Medulla oblongata (tissue), 1 donor: ENCODE measurements around the gene MRPS6.

ENCODE experiments used
- DNase-seq: peaks from one replicate; pipeline ENCODE4 v3.0.0-alpha.2; 2015; ENCODE audit errors: extremely low spot score

The MRPS6 gene

GRCh38 chr21:34073032-34073748 is at the start of gene MRPS6, which contains the start of gene SLC5A3:
MRPS6 (plus strand) TSS chr21:34073578; CDS start chr21:34073701, 123 bp downstream.
SLC5A3 (plus strand) TSS chr21:34073578; CDS start chr21:34095199, 21,621 bp downstream.
- DNase-seq: peak; percentile 81

- DNase-seq: no peak
These were observed 49.5 kb upstream of the MRPS6 start for GRCh38 chr21:34023691-34024373.

- no peak for DNase-seq
These were observed 49.0 kb upstream of the MRPS6 start for GRCh38 chr21:34024374-34024693.

- DNase-seq: no peak
These were observed 45.5 kb upstream of the MRPS6 start for GRCh38 chr21:34027721-34028461.

- DNase-seq: peak; percentile 36
These were observed 43.4 kb upstream of the MRPS6 start for GRCh38 chr21:34029743-34030528.

- DNase-seq: no peak
These were observed 41.5 kb upstream of the MRPS6 start for GRCh38 chr21:34031835-34032370.

- no peak for DNase-seq
These were observed 38.9 kb upstream of the MRPS6 start for GRCh38 chr21:34034369-34035014.

- no peak for DNase-seq
These were observed 37.6 kb upstream of the MRPS6 start for GRCh38 chr21:34035619-34036354.

GRCh38 chr21:34037009-34037795 is 36.2 kb upstream of the MRPS6 start:
- DNase-seq: no peak

- DNase-seq: no peak
These were observed 33.5 kb upstream of the MRPS6 start for GRCh38 chr21:34039678-34040382.

- DNase-seq: no peak
These were observed 30.6 kb upstream of the MRPS6 start for GRCh38 chr21:34042735-34043134.

GRCh38 chr21:34043333-34043732 is 30.0 kb upstream of the MRPS6 start:
- no peak for DNase-seq

GRCh38 chr21:34046917-34047316 is 26.5 kb upstream of the MRPS6 start:
- no peak for DNase-seq

GRCh38 chr21:34047835-34048234 is 25.5 kb upstream of the MRPS6 start:
- DNase-seq: no peak

- no peak for DNase-seq
These were observed 21.2 kb upstream of the MRPS6 start for GRCh38 chr21:34052171-34052570.

- no peak for DNase-seq
These were observed 19.1 kb upstream of the MRPS6 start for GRCh38 chr21:34054259-34054658.

GRCh38 chr21:34055615-34056014 is 17.8 kb upstream of the MRPS6 start:
- no peak for DNase-seq

- DNase-seq: no peak
These were observed 11.4 kb upstream of the MRPS6 start for GRCh38 chr21:34061983-34062382.

- no peak for DNase-seq
These were observed 8.4 kb upstream of the MRPS6 start for GRCh38 chr21:34065027-34065426.
